Stimulated activated CD4-positive, alpha-beta T cell treated with anti-CD3 and anti-CD28 coated beads, Interleukin-2, amount 100 ng/mL, for 24 hours (primary cell): ENCODE measurements around the gene SPIRE1.
"Not testable (repeated sequence)": the region's sequence is repeated elsewhere in the genome, so short reads cannot be mapped to it uniquely, and the experiment has no call there.

Experiments
- DNase-seq, 2 donors: peaks; one replicate each; pipeline ENCODE4 v3.0.0-alpha.2; 2020

Gene SPIRE1

GRCh38 chr18:12645254-12645653 lies 12.7 kb downstream of the SPIRE1 start:
- no peak for DNase-seq

GRCh38 chr18:12643756-12644155 lies 14.2 kb downstream of the SPIRE1 start:
- DNase-seq, result not testable (repeated sequence)

GRCh38 chr18:12640881-12641200 lies 17.1 kb downstream of the SPIRE1 start:
- no peak for DNase-seq

- no peak for DNase-seq
Measured at GRCh38 chr18:12639990-12640880, 17.7 kb downstream of the SPIRE1 start.

GRCh38 chr18:12638644-12639124 lies 19.2 kb downstream of the SPIRE1 start:
- DNase-seq, result no peak

DNA sequence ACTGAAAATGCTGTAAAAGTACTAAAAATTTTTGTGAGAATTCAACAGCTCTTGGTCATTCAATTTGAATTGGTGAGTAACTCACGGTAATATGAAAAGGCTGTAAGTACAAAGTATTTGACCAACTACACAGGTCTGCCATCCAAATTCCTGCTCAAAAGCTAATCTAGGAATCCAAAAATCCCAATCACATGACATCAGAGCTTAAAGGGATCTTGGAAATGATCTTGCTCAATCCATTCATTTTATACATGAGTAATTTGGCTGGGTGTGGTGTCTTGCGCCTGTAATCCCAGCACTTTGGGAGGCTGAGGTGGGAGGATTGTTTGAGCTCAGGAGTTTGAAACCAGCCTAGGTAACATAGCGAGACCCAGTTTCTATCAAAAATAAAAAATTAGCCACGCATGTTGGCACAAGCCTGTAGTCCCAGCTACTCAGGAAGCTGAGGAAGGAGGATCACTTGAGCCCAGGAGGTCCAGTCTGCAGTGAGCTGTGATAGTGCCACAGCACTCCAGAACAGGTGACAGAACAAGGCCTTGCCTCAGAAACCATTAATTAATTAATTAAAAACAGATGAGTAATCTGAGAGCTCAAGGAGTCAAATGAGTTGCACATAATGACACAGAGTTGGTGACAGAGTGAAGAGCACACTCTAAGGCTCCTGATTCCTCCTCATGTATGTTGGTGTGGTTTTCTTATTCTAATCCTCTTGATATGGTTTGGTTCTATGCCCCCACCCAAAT lies 19.8 kb downstream of the SPIRE1 start:
- no peak for DNase-seq

- DNase-seq, result no peak
Measured at GRCh38 chr18:12637393-12637792, 20.5 kb downstream of the SPIRE1 start.

DNA sequence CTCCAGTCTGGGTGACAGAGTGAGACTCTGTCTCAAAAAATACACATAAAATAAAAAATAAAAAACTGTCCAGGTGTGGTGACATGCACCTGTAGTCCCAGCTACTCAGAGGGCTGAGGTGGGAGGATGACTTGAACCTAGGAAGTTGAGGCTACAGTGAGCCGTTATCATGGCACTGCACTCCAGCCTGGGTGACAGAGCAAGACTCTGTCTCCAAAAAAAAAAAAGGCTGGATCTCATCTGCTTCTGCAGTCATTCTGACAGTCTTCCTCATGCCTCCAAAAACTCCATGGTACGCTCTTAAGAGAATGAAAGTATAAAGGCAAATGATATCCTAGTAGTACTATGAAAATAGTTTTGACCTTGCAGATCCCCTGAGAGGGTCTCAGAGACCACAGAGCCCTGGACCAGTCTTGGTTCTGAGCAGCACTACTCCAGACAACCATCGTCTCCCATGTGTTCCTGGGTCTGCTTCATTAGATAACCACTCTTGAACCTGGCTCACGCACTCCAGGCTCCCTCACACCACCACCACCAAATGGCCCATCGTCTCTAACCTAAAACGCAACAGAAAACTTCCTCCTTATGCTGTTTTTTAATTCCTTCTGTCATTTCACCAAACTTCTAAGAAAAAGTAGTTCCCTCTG lies 26.0 kb downstream of the SPIRE1 start:
- no peak for DNase-seq

- no peak for DNase-seq
Measured at GRCh38 chr18:12630136-12630535, 27.8 kb downstream of the SPIRE1 start.

- DNase-seq, result no peak
Measured at GRCh38 chr18:12628706-12629702, 28.9 kb downstream of the SPIRE1 start.

- DNase-seq, result not testable (repeated sequence)
Measured at GRCh38 chr18:12627199-12627598, 30.7 kb downstream of the SPIRE1 start.

GRCh38 chr18:12625241-12625640 lies 32.7 kb downstream of the SPIRE1 start:
- DNase-seq, result no peak

GRCh38 chr18:12621742-12622306 lies 36.1 kb downstream of the SPIRE1 start:
- no peak for DNase-seq

GRCh38 chr18:12615748-12616147 lies 42.2 kb downstream of the SPIRE1 start:
- DNase-seq, result no peak

DNA sequence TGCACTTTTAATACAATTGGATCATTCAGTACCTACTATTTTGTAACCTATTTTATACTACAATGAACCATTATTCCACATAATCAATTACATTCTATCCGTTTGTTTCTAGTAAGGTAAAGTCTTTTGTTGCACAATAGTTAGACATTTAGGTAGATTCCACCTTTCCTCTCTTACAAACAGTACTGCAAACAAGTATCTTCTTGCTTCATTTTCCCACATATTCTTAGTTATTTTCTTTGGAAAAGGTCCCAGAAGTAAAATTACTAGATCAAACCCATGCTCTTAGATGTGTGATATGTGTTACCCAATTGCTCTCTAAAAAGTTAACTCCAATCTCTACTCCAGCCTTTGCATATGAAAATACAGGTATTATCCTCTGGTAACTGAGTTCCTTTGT lies 49.6 kb downstream of the SPIRE1 start:
- DNase-seq, result no peak

- no peak for DNase-seq
Measured at GRCh38 chr18:12606592-12607315, 51.2 kb downstream of the SPIRE1 start.

DNA sequence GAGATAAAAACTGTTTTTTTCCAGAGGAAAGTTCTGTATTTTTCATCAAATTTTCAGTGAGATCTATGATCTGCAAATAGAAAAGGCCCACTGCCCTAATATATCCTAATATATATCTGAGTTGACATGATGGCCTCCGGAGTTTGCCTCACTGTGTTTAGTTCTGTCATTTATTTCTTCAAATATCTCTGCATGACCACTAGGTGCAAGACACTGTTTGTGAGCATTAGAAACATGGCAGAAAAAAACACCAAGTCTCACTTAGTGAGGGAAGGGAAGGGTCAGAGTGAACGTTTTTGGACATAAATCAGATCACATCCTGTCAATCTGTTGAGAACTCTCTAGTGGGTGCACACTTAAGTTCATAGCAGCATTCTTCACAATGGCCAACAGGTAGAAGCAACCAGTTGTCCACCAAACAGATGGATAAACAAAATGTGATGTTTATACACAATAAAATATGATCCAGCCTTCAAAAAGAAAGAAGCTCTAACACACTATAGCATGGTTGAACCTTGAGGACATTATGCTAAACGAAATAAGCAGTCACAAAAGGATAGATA lies 53.4 kb downstream of the SPIRE1 start:
- DNase-seq, result no peak

- no peak for DNase-seq
Measured at GRCh38 chr18:12599966-12600365, 57.9 kb downstream of the SPIRE1 start.

DNA sequence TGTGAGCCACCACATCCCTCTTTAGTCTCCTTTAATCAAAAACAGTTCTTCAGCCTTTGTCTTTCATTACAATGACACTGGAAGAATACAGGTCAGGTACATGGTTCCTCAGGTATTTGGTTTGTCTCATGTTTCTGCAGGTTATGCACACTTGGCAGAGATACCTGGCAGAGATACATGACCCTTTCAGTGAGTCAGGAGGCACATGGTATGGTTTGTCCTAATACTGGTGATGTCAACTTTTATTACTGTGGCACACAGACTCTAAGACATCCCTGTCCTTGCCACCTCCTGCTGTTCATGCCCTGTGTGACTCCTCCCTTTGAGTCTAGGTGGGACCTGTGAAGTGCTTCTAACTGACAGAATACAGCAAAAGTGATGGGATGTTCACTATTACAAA lies 58.4 kb downstream of the SPIRE1 start:
- DNase-seq, result no peak

DNA sequence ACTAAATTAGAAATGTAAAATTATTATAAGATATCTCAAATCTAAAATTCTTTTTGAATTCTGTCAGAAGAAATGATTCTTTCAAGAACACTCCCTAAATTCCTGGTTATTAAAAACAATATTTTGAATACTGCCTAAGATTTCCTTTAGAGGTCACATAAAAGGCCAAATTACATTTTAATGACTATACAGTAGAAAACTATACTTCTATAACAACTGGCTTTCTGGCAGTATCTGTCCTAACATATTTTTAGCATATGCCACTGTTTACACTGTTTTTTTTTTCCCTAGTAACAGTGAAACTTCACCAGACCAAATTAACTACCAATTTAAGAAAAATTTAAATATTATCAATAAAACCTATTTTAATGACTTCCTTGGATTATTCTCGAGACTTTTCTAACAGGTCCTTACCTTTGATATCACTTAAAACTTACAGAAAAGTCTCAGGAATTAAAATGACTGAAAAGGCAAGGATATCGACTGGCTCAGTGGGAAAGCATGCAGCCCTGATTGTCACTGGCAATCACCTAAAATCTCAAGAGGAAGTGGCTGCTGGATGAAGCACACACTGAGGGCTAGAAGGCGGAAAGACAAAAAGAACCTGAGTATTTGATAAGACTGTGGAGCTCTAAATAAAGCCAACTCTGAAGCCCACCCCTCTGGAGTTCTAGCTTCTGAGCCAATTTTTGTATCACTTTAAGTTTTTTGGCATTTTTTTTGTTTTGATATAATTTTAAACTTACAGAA lies 59.6 kb downstream of the SPIRE1 start:
- DNase-seq, result no peak
